Stimulated activated naive CD8-positive, alpha-beta T cell treated with anti-CD3 and anti-CD28 coated beads, Interleukin-15, Interleukin-2, amounts not matched to agents 100 ng/mL and 50 ng/mL, for 24 hours (primary cell): ENCODE measurements around the gene ZFY.
A peak's percentile ranks its signal among the peaks of the same experiment; 100 is the strongest.
"Not testable (repeated sequence)": the region's sequence is repeated elsewhere in the genome, so short reads cannot be mapped to it uniquely, and the experiment has no call there.

Source experiments
- H3K27ac Mint-ChIP-seq: one replicate; pipeline ENCODE4 v1.8.0; 2021; ENCODE audit warnings: mild to moderate bottlenecking, mixed read lengths
- H3K27me3 Mint-ChIP-seq: one replicate; pipeline ENCODE4 v1.8.0; 2021; ENCODE audit warnings: mixed read lengths
- H3K36me3 Mint-ChIP-seq: one replicate; pipeline ENCODE4 v1.8.0; 2021; ENCODE audit warnings: low read depth, mixed read lengths
- H3K4me1 Mint-ChIP-seq: one replicate; pipeline ENCODE4 v1.8.0; 2021; ENCODE audit warnings: low read depth, mixed read lengths
- H3K4me3 Mint-ChIP-seq: one replicate; pipeline ENCODE4 v1.8.0; 2021; ENCODE audit warnings: mild to moderate bottlenecking, mixed read lengths
- H3K9me3 Mint-ChIP-seq: one replicate; pipeline ENCODE4 v1.8.0; 2021; ENCODE audit warnings: mixed read lengths

ZFY gene

DNA sequence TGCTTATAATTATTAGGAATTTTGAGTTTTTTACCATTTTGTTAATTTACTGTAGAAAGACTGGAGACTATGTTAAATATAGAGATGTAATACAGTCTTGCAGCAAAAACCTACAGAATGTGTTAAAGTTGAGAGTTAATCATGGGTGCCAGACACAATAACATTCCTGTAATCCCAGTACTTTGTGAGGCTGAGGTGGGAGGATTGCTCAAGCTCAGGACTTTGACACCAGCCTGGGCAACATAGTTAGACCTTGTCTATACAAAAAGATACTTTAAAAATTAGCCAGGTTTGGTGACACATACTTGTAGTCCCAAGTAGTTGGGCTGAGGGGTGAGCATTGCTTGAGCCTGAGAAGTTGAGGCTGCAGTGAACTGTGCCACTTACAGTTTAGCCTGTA lies 17.7 kb downstream of the ZFY start:
- Mint-ChIP-seq H3K36me3 (peaks cover 33% of the 10 kb centered on the region), H3K4me1 (peaks cover 51% of the 10 kb centered on the region), H3K9me3 (no peaks in the 10 kb centered on the region)

DNA sequence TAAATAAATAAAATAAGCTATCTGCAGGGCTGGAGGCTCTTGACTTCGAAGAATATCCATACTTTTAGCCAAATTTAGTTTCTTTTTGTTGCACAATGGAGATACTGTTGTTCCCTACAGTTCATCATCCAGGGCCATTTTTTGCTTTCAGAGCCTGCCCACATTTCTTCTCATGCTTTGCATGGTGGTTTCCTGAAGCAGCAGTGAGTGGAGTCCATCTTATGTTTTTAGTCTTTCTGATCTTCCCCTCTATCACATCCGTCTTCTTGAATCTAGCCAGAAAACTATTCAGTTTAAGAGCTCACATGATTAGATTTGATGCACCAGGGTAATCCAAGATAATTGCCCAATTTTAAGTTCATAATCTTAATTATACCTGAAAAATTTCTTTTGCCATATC lies 19.6 kb downstream of the ZFY start:
- Mint-ChIP-seq H3K4me1 (peaks cover 41% of the 10 kb centered on the region), H3K27me3 (no peaks in the 10 kb centered on the region), H3K36me3 (peaks cover 41% of the 10 kb centered on the region), H3K27ac (no peak overlapping the region), H3K9me3 (no peaks in the 10 kb centered on the region), H3K4me3 (no peak overlapping the region)

More for the DNA sequence above, 17.7 kb downstream of the ZFY start:
- H3K27ac Mint-ChIP-seq: no peak overlapping the region
- no peaks in the 10 kb centered on the region for H3K27me3 Mint-ChIP-seq
- no peak overlapping the region for H3K4me3 Mint-ChIP-seq

DNA sequence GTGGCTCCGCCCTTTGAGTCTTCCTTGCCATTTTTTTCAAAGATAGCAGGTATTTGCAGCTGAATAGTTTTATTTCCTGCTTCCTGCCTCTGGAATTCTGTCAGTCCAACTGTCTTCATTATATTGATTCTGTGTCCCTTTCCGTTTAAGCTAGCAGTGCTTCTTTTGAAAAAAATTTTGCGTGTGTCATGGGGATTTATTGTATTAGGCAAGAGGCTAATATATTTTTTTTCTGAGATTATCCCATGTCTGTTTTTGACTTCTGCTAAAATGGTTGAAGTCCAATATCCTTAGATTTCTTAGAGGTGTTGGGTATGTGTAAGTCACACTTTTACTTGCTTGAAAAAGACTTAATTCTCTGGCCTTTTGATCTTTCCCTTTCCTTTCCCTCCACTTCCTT lies 20.4 kb downstream of the ZFY start:
- peaks cover 50% of the 10 kb centered on the region for H3K36me3 Mint-ChIP-seq
- no peak overlapping the region for H3K4me3 Mint-ChIP-seq
- H3K4me1 Mint-ChIP-seq: peaks cover 33% of the 10 kb centered on the region
- H3K9me3 Mint-ChIP-seq: no peaks in the 10 kb centered on the region
- no peaks in the 10 kb centered on the region for H3K27me3 Mint-ChIP-seq
- no peak overlapping the region for H3K27ac Mint-ChIP-seq

DNA sequence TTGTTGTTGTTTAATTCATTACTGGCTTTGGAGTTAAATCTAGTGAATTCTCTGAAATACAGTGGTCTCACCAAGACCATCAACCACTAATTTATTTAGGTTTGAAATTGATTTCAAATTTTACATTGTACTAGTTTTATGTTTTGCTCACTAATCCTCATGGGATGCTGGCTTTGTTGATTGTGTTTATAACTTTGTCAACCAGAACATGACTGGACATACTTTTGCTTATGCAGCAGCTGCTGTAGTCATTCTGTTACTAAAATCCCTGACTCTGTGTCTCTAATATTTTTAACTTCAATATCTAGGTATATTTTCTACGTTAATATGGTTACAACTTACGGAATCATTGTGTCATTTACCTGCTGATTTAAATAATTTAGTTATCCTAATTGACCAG lies 26.9 kb downstream of the ZFY start:
- H3K4me1 Mint-ChIP-seq: peaks cover 22% of the 10 kb centered on the region
- no peaks in the 10 kb centered on the region for H3K9me3 Mint-ChIP-seq
- H3K27ac Mint-ChIP-seq: no peak overlapping the region
- H3K36me3 Mint-ChIP-seq: peaks cover 42% of the 10 kb centered on the region
- H3K4me3 Mint-ChIP-seq: no peak overlapping the region
- H3K27me3 Mint-ChIP-seq: no peaks in the 10 kb centered on the region

DNA sequence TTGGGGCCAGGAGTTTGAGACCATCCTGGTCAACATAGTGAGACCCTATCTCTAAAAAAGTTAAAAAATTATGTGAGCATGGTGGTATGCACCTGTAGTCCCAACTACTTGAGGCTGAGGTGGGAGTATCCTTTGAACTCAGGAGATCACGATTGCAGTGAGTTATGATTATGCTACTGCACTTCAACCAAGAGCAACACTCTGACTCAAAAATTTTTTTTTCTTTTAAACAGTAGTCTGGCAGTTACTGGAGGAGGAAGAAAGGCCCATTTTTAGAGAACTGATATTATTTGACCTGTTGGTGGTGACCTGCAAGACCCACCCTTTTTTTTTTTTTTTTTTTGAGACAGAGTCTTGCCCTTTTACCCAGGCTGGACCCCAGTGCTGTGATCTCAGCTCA lies 29.6 kb downstream of the ZFY start:
- H3K4me1 Mint-ChIP-seq: peaks cover 28% of the 10 kb centered on the region
- no peaks in the 10 kb centered on the region for H3K27me3 Mint-ChIP-seq
- no peaks in the 10 kb centered on the region for H3K9me3 Mint-ChIP-seq
- H3K4me3 Mint-ChIP-seq: no peak overlapping the region
- peaks cover 32% of the 10 kb centered on the region for H3K36me3 Mint-ChIP-seq
- H3K27ac Mint-ChIP-seq: no peak overlapping the region

DNA sequence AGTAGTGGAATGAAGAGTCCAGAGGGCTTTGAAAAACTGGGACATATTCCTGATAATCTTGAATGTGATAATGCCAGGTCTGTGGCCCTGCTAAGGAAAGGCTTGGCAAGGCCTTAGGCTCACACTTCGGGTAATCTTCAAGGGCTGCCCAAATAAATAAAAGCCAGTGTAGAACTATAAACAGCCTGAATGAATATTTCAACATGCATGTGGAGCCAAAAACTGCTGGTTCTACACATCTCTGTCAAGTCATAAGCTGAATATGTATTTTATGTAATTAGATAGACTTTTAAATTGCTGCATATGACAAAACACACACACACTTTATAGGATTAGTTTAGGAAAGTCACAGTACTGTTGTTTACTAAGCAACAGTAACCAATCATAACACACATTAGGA lies 30.4 kb downstream of the ZFY start:
- Mint-ChIP-seq H3K9me3 (no peaks in the 10 kb centered on the region), H3K36me3 (peaks cover 24% of the 10 kb centered on the region), H3K4me3 (no peak overlapping the region), H3K27ac (no peak overlapping the region), H3K27me3 (no peaks in the 10 kb centered on the region), H3K4me1 (peaks cover 30% of the 10 kb centered on the region)

DNA sequence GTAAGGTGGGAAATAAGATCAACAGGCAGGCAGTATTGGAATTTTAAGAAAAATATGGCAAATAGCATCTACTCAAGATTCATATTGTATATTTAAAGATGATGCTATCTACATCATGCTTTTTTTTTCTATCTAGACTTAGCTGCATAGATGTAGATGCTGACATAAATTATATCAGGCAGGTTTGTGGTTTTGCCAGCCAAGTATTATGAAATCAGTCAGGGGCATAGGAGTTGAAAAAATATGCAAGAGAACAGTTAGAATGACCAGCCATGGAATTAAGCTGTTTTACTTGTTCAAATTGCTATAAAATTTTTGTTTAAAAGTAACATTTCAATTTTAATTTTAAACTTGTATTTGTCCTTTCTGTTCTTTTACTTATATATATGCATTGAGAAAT lies 34.4 kb downstream of the ZFY start:
- no peaks in the 10 kb centered on the region for H3K9me3 Mint-ChIP-seq
- no peak overlapping the region for H3K4me3 Mint-ChIP-seq
- H3K4me1 Mint-ChIP-seq: peaks cover 36% of the 10 kb centered on the region
- no peaks in the 10 kb centered on the region for H3K27me3 Mint-ChIP-seq
- no peak overlapping the region for H3K27ac Mint-ChIP-seq
- H3K36me3 Mint-ChIP-seq: peaks cover 14% of the 10 kb centered on the region

DNA sequence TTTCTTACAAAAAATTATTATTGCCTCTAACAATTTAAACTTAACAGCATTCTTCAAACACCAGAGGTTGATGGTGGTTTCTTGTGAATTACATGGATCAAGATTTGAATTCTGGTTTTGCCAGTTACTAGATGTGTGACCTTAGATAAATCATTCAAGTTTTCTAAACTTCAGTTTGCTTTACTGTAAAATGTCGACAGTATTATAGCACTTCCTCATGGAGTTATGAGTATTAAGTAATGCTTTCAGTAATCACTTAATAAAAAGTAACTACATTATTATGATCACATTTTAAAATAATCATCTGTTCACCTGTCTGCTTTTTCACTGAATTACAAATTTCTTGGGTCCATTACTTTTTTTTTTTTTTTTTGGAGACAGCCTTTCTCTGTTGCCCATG lies 37.5 kb downstream of the ZFY start:
- H3K27ac Mint-ChIP-seq: no peak overlapping the region
- peaks cover 21% of the 10 kb centered on the region for H3K36me3 Mint-ChIP-seq
- H3K9me3 Mint-ChIP-seq: no peaks in the 10 kb centered on the region
- no peaks in the 10 kb centered on the region for H3K27me3 Mint-ChIP-seq
- no peak overlapping the region for H3K4me3 Mint-ChIP-seq
- peaks cover 26% of the 10 kb centered on the region for H3K4me1 Mint-ChIP-seq

DNA sequence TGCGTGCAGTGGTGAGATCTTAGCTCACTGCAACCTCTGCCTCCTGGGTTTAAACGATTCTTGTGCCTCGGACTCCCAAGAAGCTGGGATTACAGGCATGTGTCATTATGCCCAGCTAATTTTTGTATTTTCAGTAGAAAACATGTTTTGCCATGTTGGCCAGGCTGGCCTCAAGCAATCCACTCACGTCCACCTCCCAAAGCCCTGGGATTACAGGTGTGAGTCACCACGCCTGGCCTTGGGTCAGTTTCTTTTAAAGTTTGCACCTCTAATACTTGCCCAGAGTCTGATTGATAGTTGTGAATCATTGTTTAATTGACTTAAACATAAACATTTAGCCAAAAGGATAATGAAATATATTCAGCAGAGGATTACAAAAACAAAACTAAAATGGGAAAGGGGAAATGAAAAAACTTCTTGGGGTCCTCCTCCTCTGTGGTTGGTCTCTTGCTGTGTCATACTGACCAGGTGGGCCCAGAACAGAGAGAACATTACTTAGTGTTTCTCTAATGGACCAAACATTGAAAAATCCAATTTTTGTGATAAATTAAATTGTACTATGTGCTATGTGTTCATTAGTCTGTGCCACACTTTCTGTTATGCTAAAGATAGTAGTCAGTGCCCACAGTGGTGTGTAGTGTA lies 38.0 kb downstream of the ZFY start:
- Mint-ChIP-seq H3K4me1 (peaks cover 26% of the 10 kb centered on the region), H3K9me3 (no peaks in the 10 kb centered on the region), H3K4me3 (no peak overlapping the region), H3K36me3 (peaks cover 26% of the 10 kb centered on the region), H3K27ac (no peak overlapping the region), H3K27me3 (no peaks in the 10 kb centered on the region)

DNA sequence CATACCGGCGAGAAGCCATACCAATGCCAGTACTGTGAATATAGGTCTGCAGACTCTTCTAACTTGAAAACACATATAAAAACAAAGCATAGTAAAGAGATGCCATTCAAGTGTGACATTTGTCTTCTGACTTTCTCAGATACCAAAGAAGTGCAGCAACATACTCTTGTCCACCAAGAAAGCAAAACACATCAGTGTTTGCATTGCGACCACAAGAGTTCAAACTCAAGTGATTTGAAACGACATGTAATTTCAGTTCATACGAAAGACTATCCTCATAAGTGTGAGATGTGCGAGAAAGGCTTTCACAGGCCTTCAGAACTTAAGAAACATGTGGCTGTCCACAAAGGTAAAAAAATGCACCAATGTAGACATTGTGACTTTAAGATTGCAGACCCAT lies 44.1 kb downstream of the ZFY start:
- Mint-ChIP-seq H3K27me3 (no peaks in the 10 kb centered on the region), H3K9me3 (no peaks in the 10 kb centered on the region), H3K36me3 (peaks cover 40% of the 10 kb centered on the region), H3K27ac (no peak overlapping the region), H3K4me3 (no peak overlapping the region), H3K4me1 (no peaks in the 10 kb centered on the region)

DNA sequence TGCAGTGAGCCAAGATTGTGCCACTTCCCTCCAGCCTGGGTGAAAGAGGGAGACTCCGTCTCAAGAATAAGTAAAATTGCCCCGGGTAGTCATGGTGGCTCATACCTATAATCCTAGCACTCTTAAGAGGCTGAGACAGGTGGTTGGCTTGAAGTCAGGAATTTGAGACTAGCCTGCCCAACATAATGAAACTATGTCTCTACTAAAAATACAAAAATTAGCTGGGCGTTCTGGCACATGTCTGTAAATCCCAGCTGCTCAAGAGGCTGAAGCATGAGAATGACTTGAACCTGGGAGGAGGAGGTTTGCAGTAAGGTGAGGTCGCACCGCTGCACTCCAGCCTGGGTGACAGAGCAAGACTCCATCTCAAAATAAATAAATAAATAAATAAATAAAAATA lies 49.3 kb downstream of the ZFY start:
- no peak overlapping the region for H3K4me3 Mint-ChIP-seq
- H3K27me3 Mint-ChIP-seq: no peaks in the 10 kb centered on the region
- H3K27ac Mint-ChIP-seq: no peak overlapping the region
- H3K36me3 Mint-ChIP-seq: peaks cover 7% of the 10 kb centered on the region
- H3K9me3 Mint-ChIP-seq: no peaks in the 10 kb centered on the region
- H3K4me1 Mint-ChIP-seq: no peaks in the 10 kb centered on the region

DNA sequence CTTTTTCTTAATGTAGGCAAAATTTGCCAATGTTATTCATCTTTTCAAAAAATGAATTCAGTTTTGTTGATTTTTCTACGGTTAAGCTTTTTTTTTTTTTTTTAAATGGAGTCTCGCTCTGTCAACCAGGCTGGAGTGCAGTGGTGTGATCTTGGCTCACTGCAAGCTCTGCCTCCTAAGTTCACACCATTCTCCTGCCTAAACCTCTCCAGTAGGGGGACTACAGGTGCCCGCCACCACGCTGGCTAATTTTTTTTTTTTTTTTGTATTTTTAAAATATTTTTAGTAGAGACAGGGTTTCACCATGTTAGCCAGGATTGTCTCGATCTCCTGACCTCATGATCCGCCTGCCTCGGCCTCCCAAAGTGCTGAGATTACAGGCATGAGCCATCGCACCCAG lies 52.0 kb downstream of the ZFY start:
- H3K27ac Mint-ChIP-seq, H3K4me1 Mint-ChIP-seq, H3K27me3 Mint-ChIP-seq, H3K4me3 Mint-ChIP-seq, H3K9me3 Mint-ChIP-seq, H3K36me3 Mint-ChIP-seq: not testable (repeated sequence)

DNA sequence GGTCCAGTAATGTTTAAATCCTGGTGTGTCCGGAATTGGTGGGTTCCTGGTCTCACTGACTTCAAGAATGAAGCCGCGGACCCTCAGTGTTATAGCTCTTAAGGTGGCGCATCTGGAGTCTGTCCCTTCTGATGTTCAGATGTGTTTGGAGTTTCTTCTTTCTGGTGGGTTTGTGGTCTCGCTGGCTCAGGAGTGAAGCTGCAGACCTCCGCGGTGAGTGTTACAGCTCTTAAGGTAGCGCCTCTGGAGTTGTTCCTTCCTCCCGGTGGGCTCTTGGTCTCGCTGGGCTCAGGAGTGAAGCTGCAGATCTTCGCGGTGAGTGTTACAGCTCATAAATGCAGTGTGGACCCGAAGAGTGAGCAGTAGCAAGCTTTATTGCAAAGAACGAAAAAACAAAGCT lies 62.2 kb downstream of the ZFY start:
- peaks cover 24% of the 10 kb centered on the region for H3K4me1 Mint-ChIP-seq
- not testable (repeated sequence) for H3K36me3 Mint-ChIP-seq, H3K9me3 Mint-ChIP-seq, H3K27ac Mint-ChIP-seq, H3K4me3 Mint-ChIP-seq, H3K27me3 Mint-ChIP-seq

DNA sequence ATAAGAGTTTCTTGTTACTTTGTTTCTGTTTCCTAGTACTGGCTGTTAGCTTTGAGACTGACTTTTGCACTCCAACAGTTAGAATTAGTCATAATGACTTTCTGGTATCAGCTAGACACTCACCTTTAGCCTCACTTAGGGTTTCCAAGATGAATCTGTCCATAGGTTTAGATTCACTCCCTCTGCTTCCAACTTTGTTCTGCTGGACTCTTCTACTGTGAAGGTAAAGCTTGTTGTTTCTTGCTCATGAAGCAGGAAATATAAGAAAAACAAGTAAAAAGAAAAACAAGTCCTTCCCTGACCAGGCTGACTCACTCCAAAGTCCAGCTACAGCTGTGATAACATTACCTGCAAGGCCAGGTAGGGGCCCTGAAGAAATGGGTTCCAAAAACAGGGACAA lies 67.0 kb downstream of the ZFY start:
- H3K36me3 Mint-ChIP-seq: no peaks in the 10 kb centered on the region
- H3K27ac Mint-ChIP-seq: peak overlapping the region; percentile 94
- peak overlapping the region; percentile 93 for H3K4me3 Mint-ChIP-seq
- H3K4me1 Mint-ChIP-seq: peaks cover 58% of the 10 kb centered on the region
- no peaks in the 10 kb centered on the region for H3K9me3 Mint-ChIP-seq
- H3K27me3 Mint-ChIP-seq: no peaks in the 10 kb centered on the region

DNA sequence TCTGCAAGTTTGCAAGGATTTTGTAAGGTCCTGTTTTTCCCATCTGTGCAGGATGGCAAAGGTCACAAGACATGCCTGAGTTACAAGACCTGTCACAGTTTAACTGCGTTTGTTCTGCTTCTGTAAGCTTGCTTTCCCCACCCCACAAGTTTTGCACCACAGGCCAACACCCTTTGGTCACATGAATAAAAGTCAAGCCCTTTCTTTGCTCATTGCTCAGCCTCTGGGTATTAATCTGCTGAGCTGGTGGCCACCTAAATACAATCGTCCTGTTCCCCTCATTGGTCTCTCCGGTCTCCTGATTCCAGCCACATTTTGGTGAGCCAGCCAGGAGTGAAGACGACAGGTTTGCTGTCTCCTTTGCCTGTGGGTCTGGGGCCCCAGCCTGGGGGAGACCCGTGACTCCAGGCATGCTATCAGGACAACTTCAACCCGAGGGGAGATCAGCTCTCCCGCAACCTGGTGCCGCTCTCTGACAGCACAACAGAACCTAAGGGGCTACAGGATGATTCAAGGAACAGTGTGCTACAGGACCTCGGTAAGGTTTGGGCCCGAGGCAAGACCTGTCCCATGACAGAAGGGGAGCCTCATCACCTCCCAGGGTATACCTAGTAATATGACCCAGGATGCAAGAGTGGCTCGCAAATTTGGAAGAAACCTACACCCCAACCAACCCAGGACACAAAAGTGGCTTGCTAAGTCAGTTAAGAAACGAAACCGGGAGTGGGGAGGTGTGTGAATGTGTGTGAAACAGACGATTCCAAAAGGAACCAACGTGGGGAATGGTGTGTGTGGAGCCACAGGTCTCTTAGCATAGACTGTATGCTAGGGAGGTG lies 67.7 kb downstream of the ZFY start:
- peaks cover 63% of the 10 kb centered on the region for H3K4me1 Mint-ChIP-seq
- peak overlapping the region; percentile 94 for H3K27ac Mint-ChIP-seq
- H3K9me3 Mint-ChIP-seq: no peaks in the 10 kb centered on the region
- H3K36me3 Mint-ChIP-seq: no peaks in the 10 kb centered on the region
- no peaks in the 10 kb centered on the region for H3K27me3 Mint-ChIP-seq
- H3K4me3 Mint-ChIP-seq: peak overlapping the region; percentile 93

DNA sequence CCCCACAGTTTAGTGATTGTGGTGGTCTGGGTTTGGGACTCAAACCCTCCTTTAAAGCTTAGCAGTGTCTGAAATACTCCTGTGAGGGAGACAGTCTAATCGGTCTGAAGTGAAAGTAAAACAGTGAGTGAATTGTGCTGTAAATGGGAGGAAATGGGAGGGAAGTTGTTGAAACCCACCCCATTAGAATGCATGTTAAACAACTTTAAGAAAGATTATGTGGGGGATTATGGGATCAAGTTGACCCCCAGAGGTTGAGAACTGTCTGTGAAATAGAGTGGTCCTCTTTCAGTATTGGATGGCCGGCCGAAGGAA lies 68.3 kb downstream of the ZFY start:
- Mint-ChIP-seq H3K27ac (peak overlapping the region; percentile 94), H3K4me3 (peak overlapping the region; percentile 93), H3K4me1 (peaks cover 65% of the 10 kb centered on the region), H3K27me3 (no peaks in the 10 kb centered on the region), H3K36me3 (no peaks in the 10 kb centered on the region), H3K9me3 (no peaks in the 10 kb centered on the region)
